KMS-11 (cell line): ENCODE data around the gene ZNF177.

Experiments
- H2AFZ ChIP-seq: fragments of 200-600 bp; sonication (generic); 2 replicates; pipeline ENCODE4 v1.6.1; 2016; ENCODE audit warnings: antibody characterized with exemption, mixed run types, low read depth
- H3K27ac ChIP-seq: fragments of 200-600 bp; sonication (generic); 2 replicates; pipeline ENCODE4 v1.6.1; 2016; ENCODE audit warnings: mild to moderate bottlenecking, mixed run types
- H3K27me3 ChIP-seq: fragments of 200-600 bp; sonication (generic); 2 replicates; pipeline ENCODE4 v1.6.1; 2017; ENCODE audit warnings: mild to moderate bottlenecking, low read depth, mixed run types, moderate library complexity; ENCODE audit not compliant: insufficient read depth
- H3K36me3 ChIP-seq: fragments of 200-600 bp; sonication (generic); 2 replicates; pipeline ENCODE4 v1.6.1; 2017; ENCODE audit warnings: mild to moderate bottlenecking, mixed run types; ENCODE audit not compliant: insufficient read depth
- H3K4me1 ChIP-seq: fragments of 200-600 bp; sonication (generic); 2 replicates; pipeline ENCODE4 v1.6.1; 2016; ENCODE audit warnings: mild to moderate bottlenecking, low read depth, mixed run types; ENCODE audit not compliant: poor library complexity, severe bottlenecking
- H3K4me2 ChIP-seq: fragments of 200-600 bp; sonication (generic); 2 replicates; pipeline ENCODE4 v1.7.0; 2016; ENCODE audit warnings: mild to moderate bottlenecking, mixed run types
- H3K4me3 ChIP-seq: fragments of 200-600 bp; sonication (generic); IDR thresholded peaks from 2 replicates; pipeline ENCODE4 v1.6.1; 2017; ENCODE audit warnings: low read depth, low read length, mixed read lengths; ENCODE audit not compliant: insufficient read depth
- H3K79me2 ChIP-seq: fragments of 200-600 bp; sonication (generic); 2 replicates; pipeline ENCODE4 v1.6.1; 2016; ENCODE audit warnings: low read depth, mixed run types; ENCODE audit not compliant: insufficient read depth
- H3K9ac ChIP-seq: fragments of 200-600 bp; sonication (generic); 2 replicates; pipeline ENCODE4 v1.6.1; 2016; ENCODE audit warnings: mild to moderate bottlenecking, mixed run types
- H4K20me1 ChIP-seq: fragments of 200-600 bp; sonication (generic); 2 replicates; pipeline ENCODE4 v1.6.1; 2016; ENCODE audit warnings: mild to moderate bottlenecking, mixed run types; ENCODE audit not compliant: insufficient read depth
- TF ChIP-seq, protein P1 (sequence below): fragments of 200-600 bp; sonication (generic); conservative IDR thresholded peaks from 2 replicates; pipeline ENCODE4 v1.6.1; 2017; ENCODE audit warnings: low read depth, mild to moderate bottlenecking, antibody characterized with exemption, low read length, moderate library complexity, mixed read lengths

Gene ZNF177

DNA sequence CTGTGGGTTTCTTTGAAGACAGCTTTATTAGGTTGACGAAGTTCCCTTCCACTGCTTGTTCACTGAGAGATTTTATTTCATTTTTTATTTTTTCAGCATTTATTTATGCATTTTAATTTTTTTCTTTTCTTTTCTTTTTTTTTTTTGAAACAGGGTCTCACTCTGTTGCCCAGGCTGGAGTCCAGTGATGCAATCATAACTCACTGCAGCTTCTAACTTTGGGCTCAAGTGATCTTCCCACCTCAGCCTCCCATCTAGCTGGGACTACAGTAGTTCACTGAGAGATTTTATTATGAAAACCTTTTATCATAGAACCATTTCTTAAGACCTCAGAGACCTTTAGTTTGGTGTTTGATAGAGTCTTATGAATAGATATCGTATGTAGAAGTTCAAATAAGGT is 10.3 kb upstream of the ZNF177 start:
- Histone ChIP-seq H2AFZ (no peak overlapping the region), H3K4me3 (no peak overlapping the region), H3K4me2 (no peak overlapping the region), H3K36me3 (no peaks in the 10 kb centered on the region), H3K9ac (no peak overlapping the region), H3K4me1 (no peaks in the 10 kb centered on the region), H3K27me3 (no peaks in the 10 kb centered on the region), H4K20me1 (no peaks in the 10 kb centered on the region), H3K79me2 (no peaks in the 10 kb centered on the region), H3K27ac (no peak overlapping the region)
- TF ChIP-seq, protein P1, sequence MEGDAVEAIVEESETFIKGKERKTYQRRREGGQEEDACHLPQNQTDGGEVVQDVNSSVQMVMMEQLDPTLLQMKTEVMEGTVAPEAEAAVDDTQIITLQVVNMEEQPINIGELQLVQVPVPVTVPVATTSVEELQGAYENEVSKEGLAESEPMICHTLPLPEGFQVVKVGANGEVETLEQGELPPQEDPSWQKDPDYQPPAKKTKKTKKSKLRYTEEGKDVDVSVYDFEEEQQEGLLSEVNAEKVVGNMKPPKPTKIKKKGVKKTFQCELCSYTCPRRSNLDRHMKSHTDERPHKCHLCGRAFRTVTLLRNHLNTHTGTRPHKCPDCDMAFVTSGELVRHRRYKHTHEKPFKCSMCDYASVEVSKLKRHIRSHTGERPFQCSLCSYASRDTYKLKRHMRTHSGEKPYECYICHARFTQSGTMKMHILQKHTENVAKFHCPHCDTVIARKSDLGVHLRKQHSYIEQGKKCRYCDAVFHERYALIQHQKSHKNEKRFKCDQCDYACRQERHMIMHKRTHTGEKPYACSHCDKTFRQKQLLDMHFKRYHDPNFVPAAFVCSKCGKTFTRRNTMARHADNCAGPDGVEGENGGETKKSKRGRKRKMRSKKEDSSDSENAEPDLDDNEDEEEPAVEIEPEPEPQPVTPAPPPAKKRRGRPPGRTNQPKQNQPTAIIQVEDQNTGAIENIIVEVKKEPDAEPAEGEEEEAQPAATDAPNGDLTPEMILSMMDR, result no peak

DNA sequence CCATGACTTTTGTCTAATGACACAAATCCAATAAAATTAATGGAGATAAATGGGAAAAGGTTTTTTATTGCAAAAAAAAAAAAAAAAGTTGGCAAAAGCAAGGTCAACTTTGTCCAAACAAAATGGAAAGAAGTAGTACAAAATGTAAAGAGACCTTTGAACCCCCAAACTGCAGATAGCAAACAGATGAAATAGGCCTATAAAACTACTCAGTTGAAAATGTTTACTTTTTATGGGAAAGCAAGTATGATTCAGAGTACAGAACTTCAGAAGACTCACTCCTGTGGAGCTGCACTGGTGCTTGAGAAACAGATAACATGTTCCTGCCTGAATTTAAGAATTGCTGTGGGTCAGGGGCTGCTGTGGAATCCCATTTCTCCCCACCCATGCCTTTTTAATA is 9.8 kb upstream of the ZNF177 start:
- Histone ChIP-seq H3K79me2 (no peaks in the 10 kb centered on the region), H4K20me1 (no peaks in the 10 kb centered on the region), H3K27me3 (no peaks in the 10 kb centered on the region), H3K27ac (no peak overlapping the region), H3K9ac (no peak overlapping the region), H3K4me3 (no peak overlapping the region), H3K4me2 (no peak overlapping the region), H3K36me3 (no peaks in the 10 kb centered on the region), H2AFZ (no peak overlapping the region), H3K4me1 (no peaks in the 10 kb centered on the region)
- TF ChIP-seq, protein P1, result no peak

DNA sequence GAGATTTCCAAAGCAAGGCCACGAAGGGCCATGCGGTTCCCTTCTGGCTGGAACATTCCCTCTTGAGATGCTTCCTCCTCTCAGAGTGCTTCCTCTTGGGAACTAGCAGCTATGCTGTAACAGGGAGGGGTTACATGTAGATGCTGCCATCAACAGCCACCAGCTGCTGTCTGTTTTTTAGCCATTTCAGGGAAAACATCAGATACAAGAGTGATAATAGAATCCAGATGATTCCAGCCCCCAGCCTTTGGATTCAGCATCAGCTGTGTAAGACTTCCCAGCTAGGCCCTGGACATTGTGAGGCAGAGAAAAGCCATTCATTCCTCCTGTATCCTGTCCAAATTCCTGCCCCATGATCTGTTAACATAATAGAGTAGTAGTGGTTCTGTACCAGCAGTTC is 8.2 kb upstream of the ZNF177 start:
- H3K4me2 ChIP-seq, result no peak overlapping the region
- H4K20me1 ChIP-seq, result no peaks in the 10 kb centered on the region
- TF ChIP-seq, protein P1, result no peak
- H3K9ac ChIP-seq, result no peak overlapping the region
- no peaks in the 10 kb centered on the region for H3K79me2 ChIP-seq
- no peak overlapping the region for H3K27ac ChIP-seq
- H3K4me3 ChIP-seq, result no peak overlapping the region
- no peaks in the 10 kb centered on the region for H3K36me3 ChIP-seq
- no peaks in the 10 kb centered on the region for H3K4me1 ChIP-seq
- no peaks in the 10 kb centered on the region for H3K27me3 ChIP-seq
- H2AFZ ChIP-seq, result no peak overlapping the region

DNA sequence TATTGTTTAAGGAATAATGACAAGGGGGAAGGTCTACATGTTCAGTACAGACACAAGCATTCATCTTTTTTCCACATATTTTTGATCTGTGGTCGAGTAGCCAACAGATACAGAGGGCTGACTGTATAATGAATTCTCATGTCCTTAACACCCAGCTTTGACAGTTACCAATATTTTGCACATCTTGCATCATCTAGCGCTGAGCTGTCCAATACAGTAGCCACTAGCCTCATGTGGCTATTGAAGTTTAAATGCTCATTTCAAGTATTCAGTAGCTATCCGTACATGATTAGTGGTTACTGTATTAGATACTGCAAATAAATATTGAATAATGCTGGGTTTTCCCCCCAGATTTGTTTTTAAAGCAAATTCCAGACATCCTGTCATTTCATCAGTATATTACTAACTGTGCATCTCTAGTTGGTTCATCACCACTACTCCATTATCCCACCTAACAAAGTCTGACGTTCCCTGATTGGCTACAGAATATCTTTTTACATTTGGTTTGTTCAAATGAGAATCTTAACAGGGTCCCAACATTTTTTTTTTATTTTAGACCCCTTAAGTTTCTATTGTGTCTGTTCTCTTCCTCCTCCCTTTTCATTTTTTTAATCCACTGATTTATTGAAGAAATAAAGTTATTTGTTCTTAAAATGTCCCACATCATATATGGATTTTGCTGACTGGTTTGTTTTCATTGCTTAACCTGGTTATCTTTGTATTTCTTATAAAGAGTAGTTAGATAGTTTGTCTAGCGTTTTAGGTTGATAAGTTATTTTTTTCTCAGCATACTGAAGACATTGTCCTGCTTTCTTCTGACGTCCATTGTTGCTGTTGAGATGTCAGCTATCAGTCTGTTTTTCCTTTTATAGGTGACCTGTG is 8.2 kb downstream of the ZNF177 start:
- no peaks in the 10 kb centered on the region for H3K27me3 ChIP-seq
- H3K4me1 ChIP-seq, result no peaks in the 10 kb centered on the region
- no peak overlapping the region for H3K9ac ChIP-seq
- H3K4me2 ChIP-seq, result no peak overlapping the region
- H2AFZ ChIP-seq, result no peak overlapping the region
- TF ChIP-seq, protein P1, result no peak
- no peak overlapping the region for H3K4me3 ChIP-seq
- H3K79me2 ChIP-seq, result no peaks in the 10 kb centered on the region
- H3K27ac ChIP-seq, result no peak overlapping the region
- no peaks in the 10 kb centered on the region for H4K20me1 ChIP-seq
- H3K36me3 ChIP-seq, result no peaks in the 10 kb centered on the region
